Heart right ventricle (tissue), 16 donors: ENCODE results near the gene CTXND2. TPM values are rescaled to one million over a fixed set of nuclear protein-coding genes. Genes with fewer than 3 reads are reported as not detected.
"Not testable (repeated sequence)": the region's sequence is repeated elsewhere in the genome, so short reads cannot be mapped to it uniquely, and the experiment has no call there.

ENCODE experiments used
- ATAC-seq, 8 donors: fragments of 200-7000 bp; cut with Tn5 transposase; one replicate each; pipeline ENCODE4 v1.9.1; 2020; ENCODE audit warnings: mild to moderate bottlenecking in 8 of 8, moderate library complexity in 8 of 8, moderate number of reproducible peaks in 1 of 8
- DNase-seq, 2 donors: peaks; one replicate each; pipeline ENCODE4 v3.0.0-alpha.2; 2020
- H3K27ac ChIP-seq, 10 donors: fragments of 200-600 bp; sonication (generic) in 2 of 10; one replicate each; pipeline versions ENCODE4 v1.5.0 to v1.8.0; 2020 to 2022; ENCODE audit warnings: mild to moderate bottlenecking in 3 of 10
- H3K27me3 ChIP-seq, 7 donors: fragments of 200-600 bp; one replicate each; pipeline ENCODE4 v1.8.0; 2021 to 2022; ENCODE audit warnings: mild to moderate bottlenecking in 2 of 7
- H3K36me3 ChIP-seq, 9 donors: fragments of 200-600 bp; sonication (generic) in 1 of 9; one replicate each; pipeline versions ENCODE4 v1.5.0 to v1.8.0; 2020 to 2022; ENCODE audit warnings: mild to moderate bottlenecking in 2 of 9
- H3K4me1 ChIP-seq, 9 donors: fragments of 200-600 bp; sonication (generic) in 1 of 9; one replicate each; pipeline versions ENCODE4 v1.5.0 to v1.8.0; 2020 to 2022; ENCODE audit warnings: mild to moderate bottlenecking in 4 of 9
- H3K4me3 ChIP-seq, 10 donors: fragments of 200-600 bp; sonication (generic) in 2 of 10; one replicate each; pipeline versions ENCODE4 v1.5.0 to v1.8.0; 2020 to 2022; ENCODE audit warnings: mild to moderate bottlenecking in 7 of 10, moderate library complexity in 2 of 10
- H3K9me3 ChIP-seq, 11 donors: fragments of 200-600 bp in 10 of 11; sonication (generic) in 2 of 11; one replicate each; pipeline versions ENCODE4 v1.5.0 to v1.8.0; 2013 to 2022; ENCODE audit warnings: mild to moderate bottlenecking in 2 of 11, control low read depth in 1 of 11, moderate library complexity in 1 of 11
- WGBS, 2 donors: extraction: QIAGEN DNeasy Blood & Tissue Kit; methylation state at CpG; one replicate each; pipeline ENCODE4 v1.1.7; 2013; ENCODE audit warnings: inconsistent platforms in 1 of 2; 5-methylcytosine and 5-hydroxymethylcytosine counted together
- intact Hi-C, 10 donors: fragments of 100-400 bp; cut with DNase I; formaldehyde crosslinking; loops; one replicate each; pipeline versions ENCODE4 v1.11.1 to v1.14.2; 2022
- polyA plus RNA-seq, 2 donors: library from polyadenylated mRNA; stranded (reverse); fragments of 200-250 nt; gene quantifications; one replicate each; pipeline ENCODE4 v1.2.3, GENCODE V29; 2013
- total RNA-seq, 10 donors: library from RNA; stranded (reverse); fragmentation: NEBNext Ultra II Directional in 3 of 10; extraction: Animal tissue kit (Norgen Biotek cat#: 25700) in 3 of 10; gene quantifications; one replicate each; pipeline versions ENCODE4 v1.2.1 to v1.2.4, GENCODE V29; 2021 to 2023
- TF ChIP-seq, protein P1 (sequence below), 9 donors: fragments of 200-600 bp; sonication (generic) in 2 of 9; IDR thresholded peaks; one replicate each; pipeline versions ENCODE4 v1.5.0 to v1.8.0; 2021 to 2022; ENCODE audit warnings: antibody characterized with exemption in 9 of 9, mild to moderate bottlenecking in 5 of 9, moderate library complexity in 1 of 9
- donor health status: Arrhythmogenic right ventricular cardiomyopathy.
- donor health status: ischemic (EF 13 %, LVEDD 7.1; RV severe dilation, severe dysfunction).
- donor health status: healthy with polysubstance abuse.
- donor health status: DM: no; HTN: yes; CAD: no.
- donor health status: DM: no; HTN: no; CAD: no.
- donor health status: ischemic (EF 25% LVEDD 6.9; RV normal size, moderate dysfunction).
- donor health status: ischemic (EF 25% LVEDD 5.7; RV mildly dilated, moderate dysfunction).
- donor health status: healthy.
- donor health status: DM: yes; HTN: yes; CAD: no.
- donor health status: Ischemic cardiomyopathy.
- donor health status: ischemic (EF 35%, LVEDD 5.7; RV mildly dilated, moderate dysfunction).
- donor health status: nonischemic (EF 11% LVEDD 7.7; RV severe dilation, severe dysfunction).
- donor health status: DM: yes; HTN: yes; CAD: no.
- donor health status: PGD.
- donor health status: ischemic (EF 29% LVEDD 5.4; RV normal size, mild dysfunction).
- donor health status: nonischemic (EF 23%, LVEDD 6.1; RV moderate dilation, normal function).

CTXND2 gene
- total and polyA plus RNA-seq, 12 donors = not detected

- 89 to 94% methylated on average over 8 of the region's 8 CpGs for WGBS, 2 donors
- no peaks in the 10 kb centered on the region for H3K27me3 ChIP-seq
- intact Hi-C loops = no loop called here
- DNase-seq = no peak
- H3K36me3 ChIP-seq = no peaks in the 10 kb centered on the region
- H3K9me3 ChIP-seq = no peaks in the 10 kb centered on the region
- H3K4me3 ChIP-seq = no peak overlapping the region
- no peak for ATAC-seq
- H3K27ac ChIP-seq = no peak overlapping the region
- TF ChIP-seq, protein P1, sequence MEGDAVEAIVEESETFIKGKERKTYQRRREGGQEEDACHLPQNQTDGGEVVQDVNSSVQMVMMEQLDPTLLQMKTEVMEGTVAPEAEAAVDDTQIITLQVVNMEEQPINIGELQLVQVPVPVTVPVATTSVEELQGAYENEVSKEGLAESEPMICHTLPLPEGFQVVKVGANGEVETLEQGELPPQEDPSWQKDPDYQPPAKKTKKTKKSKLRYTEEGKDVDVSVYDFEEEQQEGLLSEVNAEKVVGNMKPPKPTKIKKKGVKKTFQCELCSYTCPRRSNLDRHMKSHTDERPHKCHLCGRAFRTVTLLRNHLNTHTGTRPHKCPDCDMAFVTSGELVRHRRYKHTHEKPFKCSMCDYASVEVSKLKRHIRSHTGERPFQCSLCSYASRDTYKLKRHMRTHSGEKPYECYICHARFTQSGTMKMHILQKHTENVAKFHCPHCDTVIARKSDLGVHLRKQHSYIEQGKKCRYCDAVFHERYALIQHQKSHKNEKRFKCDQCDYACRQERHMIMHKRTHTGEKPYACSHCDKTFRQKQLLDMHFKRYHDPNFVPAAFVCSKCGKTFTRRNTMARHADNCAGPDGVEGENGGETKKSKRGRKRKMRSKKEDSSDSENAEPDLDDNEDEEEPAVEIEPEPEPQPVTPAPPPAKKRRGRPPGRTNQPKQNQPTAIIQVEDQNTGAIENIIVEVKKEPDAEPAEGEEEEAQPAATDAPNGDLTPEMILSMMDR (IDR thresholded peaks at IDR 0.05) = no peak
- H3K4me1 ChIP-seq = no peaks in the 10 kb centered on the region
These were observed 1.8 kb downstream of the CTXND2 start for GRCh38 chr1:150888727-150889126.

- intact Hi-C loops = loop anchor here in 1 of 10 donors (10.0 kb wide), 1 partner anchor 645 kb away; no protein-coding TSS in a partner anchor
- 49 to 62% methylated on average over 1 of the region's 1 CpG for WGBS, 2 donors
- H3K27ac ChIP-seq = no peak overlapping the region
- TF ChIP-seq, protein P1 (IDR thresholded peaks at IDR 0.05) = no peak
- no peaks in the 10 kb centered on the region for H3K9me3 ChIP-seq
- H3K4me1 ChIP-seq = no peaks in the 10 kb centered on the region
- no peaks in the 10 kb centered on the region for H3K27me3 ChIP-seq
- DNase-seq = no peak
- no peaks in the 10 kb centered on the region for H3K36me3 ChIP-seq
- no peak overlapping the region for H3K4me3 ChIP-seq
- no peak for ATAC-seq
These were observed 3.1 kb downstream of the CTXND2 start for GRCh38 chr1:150890033-150890416.

GRCh38 chr1:150893336-150893913, 6.5 kb downstream of the CTXND2 start:
- intact Hi-C loops = loop anchor here in 1 of 10 donors (10.0 kb wide), 1 partner anchor 649 kb away; no protein-coding TSS in a partner anchor
- DNase-seq (no peak), ATAC-seq (no peak)
- Histone ChIP-seq H3K4me3 (no peak overlapping the region), H3K27me3 (no peaks in the 10 kb centered on the region), H3K36me3 (no peaks in the 10 kb centered on the region), H3K9me3 (no peaks in the 10 kb centered on the region), H3K4me1 (no peaks in the 10 kb centered on the region), H3K27ac (no peak overlapping the region)
- TF ChIP-seq, protein P1 (IDR thresholded peaks at IDR 0.05) = no peak
- 89 to 91% methylated on average over 3 of the region's 3 CpGs for WGBS, 2 donors

- WGBS, 2 donors = 77 to 91% methylated on average over 4 of the region's 4 CpGs
- Histone ChIP-seq H3K4me1 (no peaks in the 10 kb centered on the region), H3K27me3 (no peaks in the 10 kb centered on the region), H3K36me3 (no peaks in the 10 kb centered on the region), H3K27ac (no peak overlapping the region), H3K9me3 (no peaks in the 10 kb centered on the region), H3K4me3 (no peak overlapping the region)
- intact Hi-C loops = loop anchor here in 1 of 10 donors (10.0 kb wide), 1 partner anchor 651 kb away; no protein-coding TSS in a partner anchor
- DNase-seq = no peak
- TF ChIP-seq, protein P1 (IDR thresholded peaks at IDR 0.05) = no peak
- peak in 3 of 8 donors; percentile 39 to 73 (median 52) for ATAC-seq
These were observed 8.7 kb downstream of the CTXND2 start for GRCh38 chr1:150895618-150896017.

DNA sequence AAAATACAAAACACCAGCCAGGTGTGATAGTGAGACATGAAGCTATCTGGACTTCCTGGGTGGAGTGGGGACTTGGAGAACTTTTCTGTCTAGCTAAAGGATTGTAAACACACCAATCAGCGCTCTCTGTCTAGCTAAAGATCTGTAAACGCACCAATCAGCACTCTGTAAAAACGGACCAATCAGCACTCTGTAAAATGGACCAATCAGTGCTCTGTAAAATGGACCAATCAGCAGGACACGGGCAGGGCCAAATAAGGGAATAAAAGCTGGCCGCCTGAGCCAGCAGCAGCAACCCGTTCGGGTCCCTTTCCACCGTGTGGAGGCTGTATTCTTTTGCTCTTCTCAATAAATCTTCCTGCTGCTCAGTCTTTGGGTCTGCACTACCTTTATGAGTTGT, 12.9 kb downstream of the CTXND2 start:
- WGBS, 2 donors = 89 to 90% methylated on average over 8 of the region's 8 CpGs
- H3K4me1 ChIP-seq = not testable (repeated sequence)

More for the DNA sequence above, 12.9 kb downstream of the CTXND2 start:
- intact Hi-C loops = loop anchor here in 1 of 10 donors (10.0 kb wide), 1 partner anchor 655 kb away; no protein-coding TSS in a partner anchor
- not testable (repeated sequence) for H3K4me3 ChIP-seq, ATAC-seq, DNase-seq, H3K27me3 ChIP-seq, H3K9me3 ChIP-seq, H3K27ac ChIP-seq, H3K36me3 ChIP-seq
